GM21367 (cell line): Measurements from ENCODE around the gene AOX1.
"Not testable (repeated sequence)": the region's sequence is repeated elsewhere in the genome, so short reads cannot be mapped to it uniquely, and the experiment has no call there.

Experiments used
- ATAC-seq: cut with Tn5 transposase; IDR thresholded peaks from one replicate; pipeline ENCODE4 v1.9.1; 2021; ENCODE audit not compliant: unreplicated experiment

AOX1 gene

GRCh38 chr2:200664770-200665494, 79.1 kb downstream of the AOX1 start:
- ATAC-seq, result no peak

- ATAC-seq, result no peak
Measured at GRCh38 chr2:200665626-200666453, 80.0 kb downstream of the AOX1 start.

- no peak for ATAC-seq
Measured at GRCh38 chr2:200667413-200667812, 81.6 kb downstream of the AOX1 start.

- ATAC-seq, result no peak
Measured at GRCh38 chr2:200668478-200668877, 82.7 kb downstream of the AOX1 start.

GRCh38 chr2:200669308-200669707, 83.5 kb downstream of the AOX1 start:
- no peak for ATAC-seq

GRCh38 chr2:200670313-200670712, 84.5 kb downstream of the AOX1 start:
- ATAC-seq, result no peak

- ATAC-seq, result no peak
Measured at GRCh38 chr2:200670751-200671150, 84.9 kb downstream of the AOX1 start.

- ATAC-seq, result no peak
Measured at GRCh38 chr2:200673191-200673590, 87.4 kb downstream of the AOX1 start.

- no peak for ATAC-seq
Measured at GRCh38 chr2:200674837-200675236, 89.0 kb downstream of the AOX1 start.

GRCh38 chr2:200677171-200677570, 91.4 kb downstream of the AOX1 start:
- ATAC-seq, result no peak

- ATAC-seq, result no peak
Measured at GRCh38 chr2:200677721-200678532, 92.1 kb downstream of the AOX1 start.

GRCh38 chr2:200679127-200679526, 93.3 kb downstream of the AOX1 start:
- no peak for ATAC-seq

GRCh38 chr2:200679535-200679934, 93.7 kb downstream of the AOX1 start:
- ATAC-seq, result no peak

- no peak for ATAC-seq
Measured at GRCh38 chr2:200681697-200682096, 95.9 kb downstream of the AOX1 start.

GRCh38 chr2:200682407-200682806, 96.6 kb downstream of the AOX1 start:
- ATAC-seq, result not testable (repeated sequence)

GRCh38 chr2:200687922-200688920, 102.4 kb downstream of the AOX1 start:
- ATAC-seq, result no peak

- no peak for ATAC-seq
Measured at GRCh38 chr2:200689115-200689514, 103.3 kb downstream of the AOX1 start.

- no peak for ATAC-seq
Measured at GRCh38 chr2:200693836-200694470, 108.1 kb downstream of the AOX1 start.

GRCh38 chr2:200695191-200695590, 109.4 kb downstream of the AOX1 start:
- no peak for ATAC-seq

- no peak for ATAC-seq
Measured at GRCh38 chr2:200695601-200696000, 109.8 kb downstream of the AOX1 start.
